ENCODE measurements around the gene DHODH.

DNA sequence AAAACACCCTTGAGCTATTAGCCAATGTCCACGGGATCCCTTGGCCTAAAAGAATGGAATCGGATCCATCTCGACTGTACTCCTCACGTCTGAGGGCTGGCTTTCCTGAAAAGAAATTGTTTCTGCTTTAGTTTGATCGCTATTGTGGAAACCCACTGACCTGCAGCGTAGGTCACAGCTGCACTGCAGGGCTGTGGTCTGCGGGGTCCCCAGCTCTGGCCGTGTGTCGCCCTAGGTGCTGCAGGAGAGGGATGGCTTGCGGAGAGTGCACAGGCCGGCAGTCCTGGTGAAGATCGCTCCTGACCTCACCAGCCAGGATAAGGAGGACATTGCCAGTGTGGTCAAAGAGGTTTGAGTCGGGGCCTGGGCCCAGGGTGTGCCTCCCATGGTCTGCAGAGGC is 13.6 kb downstream of the DHODH start:
- no peak for TF ChIP-seq SUZ12 (IDR thresholded peaks at IDR 0.05; ENCODE audit: extremely low read depth, insufficient read depth, insufficient read length)
- no peak for TF ChIP-seq YY1 (IDR thresholded peaks at IDR 0.05; ENCODE audit: insufficient read depth, insufficient read length)
- TF ChIP-seq ZNF274 (IDR thresholded peaks at IDR 0.05; ENCODE audit: low read depth, low read length) = no peak

Measured in NT2/D1 (cell line).